H9 (cell line): ENCODE results near the gene ITM2C. TPM values are rescaled to one million over a fixed set of nuclear protein-coding genes. Genes with fewer than 3 reads are reported as not detected.
A peak's percentile ranks its signal among the peaks of the same experiment; 100 is the strongest.

Experiments used
- DNase-seq: peaks from one replicate; pipeline ENCODE4 v3.0.0-alpha.2; 2017
- H2AFZ ChIP-seq: one replicate; pipeline ENCODE4 v1.6.1; 2013; ENCODE audit warnings: mild to moderate bottlenecking, low read length, control low read depth, moderate library complexity
- H2AK5ac ChIP-seq: 2 replicates; pipeline ENCODE4 v1.6.1; 2013; ENCODE audit warnings: low read length, control low read depth, mixed read lengths; ENCODE audit not compliant: insufficient read length
- H2BK120ac ChIP-seq: one replicate; pipeline ENCODE4 v1.6.1; 2013; ENCODE audit warnings: low read depth, mild to moderate bottlenecking, low read length, control low read depth, inconsistent platforms; ENCODE audit not compliant: poor library complexity, severe bottlenecking
- H2BK12ac ChIP-seq: 2 replicates; pipeline ENCODE4 v1.6.1; 2013; ENCODE audit warnings: low read length, control low read depth, mixed read lengths, low read depth; ENCODE audit not compliant: insufficient read length
- H2BK15ac ChIP-seq: 2 replicates; pipeline ENCODE4 v1.6.1; 2013; ENCODE audit warnings: low read depth, low read length, control low read depth
- H2BK20ac ChIP-seq: one replicate; pipeline ENCODE4 v1.6.1; 2013; ENCODE audit warnings: low read depth, mild to moderate bottlenecking, low read length, control low read depth, inconsistent platforms; ENCODE audit not compliant: poor library complexity, severe bottlenecking
- H2BK5ac ChIP-seq: 2 replicates; pipeline ENCODE4 v1.6.1; 2013; ENCODE audit warnings: low read length, control low read depth, mixed read lengths; ENCODE audit not compliant: insufficient read length
- H3K14ac ChIP-seq: 2 replicates; pipeline ENCODE4 v1.6.1; 2013; ENCODE audit warnings: low read length, control low read depth; ENCODE audit not compliant: insufficient read depth
- H3K18ac ChIP-seq: 2 replicates; pipeline ENCODE4 v1.6.1; 2013; ENCODE audit warnings: low read depth, mild to moderate bottlenecking, mixed read lengths, low read length, control low read depth; ENCODE audit not compliant: insufficient read length
- H3K23ac ChIP-seq: 2 replicates; pipeline ENCODE4 v1.6.1; 2013; ENCODE audit warnings: low read length, control low read depth, mixed read lengths, low read depth; ENCODE audit not compliant: insufficient read length
- H3K23me2 ChIP-seq: 2 replicates; pipeline ENCODE4 v1.6.1; 2013; ENCODE audit warnings: low read depth, mild to moderate bottlenecking, mixed read lengths, low read length, control low read depth; ENCODE audit not compliant: insufficient read length, poor library complexity, severe bottlenecking
- H3K27ac ChIP-seq: 2 replicates; pipeline ENCODE4 v1.5.1; 2013; ENCODE audit warnings: low read length, control low read depth, mixed read lengths, low read depth; ENCODE audit not compliant: insufficient read length
- H3K27me3 ChIP-seq: 2 replicates; pipeline ENCODE4 v1.6.1; 2013; ENCODE audit warnings: low read length, control low read depth, inconsistent platforms; ENCODE audit not compliant: insufficient read depth
- H3K4ac ChIP-seq: 2 replicates; pipeline ENCODE4 v1.6.1; 2013; ENCODE audit warnings: low read depth, mild to moderate bottlenecking, control low read depth, inconsistent platforms, low read length, moderate library complexity
- H3K4me1 ChIP-seq: 2 replicates; pipeline ENCODE4 v1.6.1; 2013; ENCODE audit warnings: low read length, control low read depth, inconsistent platforms; ENCODE audit not compliant: insufficient read depth
- H3K4me2 ChIP-seq: 2 replicates; pipeline ENCODE4 v1.6.1; 2013; ENCODE audit warnings: low read length, control low read depth, mixed read lengths; ENCODE audit not compliant: insufficient read length, insufficient read depth
- H3K56ac ChIP-seq: 2 replicates; pipeline ENCODE4 v1.6.1; 2013; ENCODE audit warnings: low read depth, mild to moderate bottlenecking, mixed read lengths, low read length, control low read depth; ENCODE audit not compliant: insufficient read length
- H3K79me1 ChIP-seq: 2 replicates; pipeline ENCODE4 v1.6.1; 2013; ENCODE audit warnings: low read depth, mild to moderate bottlenecking, moderate library complexity, low read length, control low read depth, inconsistent platforms; ENCODE audit not compliant: insufficient read depth, poor library complexity, severe bottlenecking
- H3K79me2 ChIP-seq: 2 replicates; pipeline ENCODE4 v1.6.1; 2013; ENCODE audit warnings: low read length, control low read depth, inconsistent platforms; ENCODE audit not compliant: insufficient read depth
- H3K9ac ChIP-seq: 2 replicates; pipeline ENCODE4 v1.6.1; 2013; ENCODE audit warnings: low read length, control low read depth, mixed read lengths; ENCODE audit not compliant: insufficient read length; ENCODE audit errors: extremely low read depth
- H3K9me3 ChIP-seq: one replicate; pipeline ENCODE4 v1.6.1; 2013; ENCODE audit warnings: low read depth, low read length, inconsistent platforms; ENCODE audit not compliant: control insufficient read depth
- H3T11ph ChIP-seq: one replicate; pipeline ENCODE4 v1.6.1; 2013; ENCODE audit warnings: mild to moderate bottlenecking, low read length, control low read depth, inconsistent platforms
- H4K20me1 ChIP-seq: one replicate; pipeline ENCODE4 v1.6.1; 2013; ENCODE audit not compliant: control insufficient read depth, insufficient read length, insufficient read depth
- H4K5ac ChIP-seq: 2 replicates; pipeline ENCODE4 v1.6.1; 2013; ENCODE audit warnings: low read depth, mild to moderate bottlenecking, mixed read lengths, low read length, control low read depth; ENCODE audit not compliant: insufficient read length
- H4K8ac ChIP-seq: replicated peaks from 2 replicates; pipeline ENCODE4 v1.6.1; 2013; ENCODE audit warnings: low read length, control low read depth, mixed read lengths, low read depth; ENCODE audit not compliant: insufficient read length
- H4K91ac ChIP-seq: 2 replicates; pipeline ENCODE4 v1.6.1; 2013; ENCODE audit warnings: low read depth, mild to moderate bottlenecking, moderate library complexity, mixed read lengths, low read length, control low read depth; ENCODE audit not compliant: insufficient read length
- H3K27ac Mint-ChIP-seq, 3 experiments: 2 replicates in 2 of 3; 3 replicates in 1 of 3; pipeline ENCODE4 v1.8.0; 2020 to 2021; ENCODE audit warnings: mixed read lengths in 3 of 3, mild to moderate bottlenecking in 1 of 3, moderate library complexity in 1 of 3
- H3K27me3 Mint-ChIP-seq: 2 replicates; pipeline ENCODE4 v1.8.0; 2021; ENCODE audit warnings: low read depth, mild to moderate bottlenecking, moderate library complexity, mixed read lengths
- H3K36me3 Mint-ChIP-seq, 3 experiments: 2 replicates in 2 of 3; 3 replicates in 1 of 3; pipeline ENCODE4 v1.8.0; 2020 to 2021; ENCODE audit warnings: low read depth in 3 of 3, mixed read lengths in 3 of 3; ENCODE audit not compliant: insufficient read depth in 1 of 3
- H3K4me1 Mint-ChIP-seq, 2 experiments: 2 replicates each; pipeline ENCODE4 v1.8.0; 2020; ENCODE audit warnings: mixed read lengths in 2 of 2
- H3K4me3 Mint-ChIP-seq, 2 experiments: 2 replicates in 1 of 2; 3 replicates in 1 of 2; pipeline ENCODE4 v1.8.0; 2020 to 2021; ENCODE audit warnings: mild to moderate bottlenecking in 2 of 2, mixed read lengths in 2 of 2, moderate library complexity in 1 of 2
- H3K9me3 Mint-ChIP-seq, 2 experiments: 2 replicates in 1 of 2; 3 replicates in 1 of 2; pipeline ENCODE4 v1.8.0; 2020; ENCODE audit warnings: mild to moderate bottlenecking in 2 of 2, mixed read lengths in 2 of 2, moderate library complexity in 1 of 2
- WGBS: extraction: QIAGEN DNeasy Blood & Tissue Kit; methylation state at CpG from one replicate; pipeline ENCODE4 v1.1.7; 2013; ENCODE audit warnings: missing lambda C conversion rate, low lambda C conversion rate, mixed read lengths; ENCODE audit not compliant: insufficient read length; ENCODE audit errors: extremely low coverage; 5-methylcytosine and 5-hydroxymethylcytosine counted together
- total RNA-seq: library from RNA; stranded (reverse); gene quantifications from 2 replicates; pipeline ENCODE4 v1.2.1, GENCODE V29; 2021
- TF ChIP-seq, protein P1 (sequence below): fragments of 200-600 bp; sonication (generic); conservative IDR thresholded peaks from 3 replicates; pipeline ENCODE4 v1.8.0; 2021; ENCODE audit warnings: antibody characterized with exemption, mild to moderate bottlenecking

The ITM2C gene
- total RNA-seq, 1 experiment from 2014 or later, result 297 TPM

DNA sequence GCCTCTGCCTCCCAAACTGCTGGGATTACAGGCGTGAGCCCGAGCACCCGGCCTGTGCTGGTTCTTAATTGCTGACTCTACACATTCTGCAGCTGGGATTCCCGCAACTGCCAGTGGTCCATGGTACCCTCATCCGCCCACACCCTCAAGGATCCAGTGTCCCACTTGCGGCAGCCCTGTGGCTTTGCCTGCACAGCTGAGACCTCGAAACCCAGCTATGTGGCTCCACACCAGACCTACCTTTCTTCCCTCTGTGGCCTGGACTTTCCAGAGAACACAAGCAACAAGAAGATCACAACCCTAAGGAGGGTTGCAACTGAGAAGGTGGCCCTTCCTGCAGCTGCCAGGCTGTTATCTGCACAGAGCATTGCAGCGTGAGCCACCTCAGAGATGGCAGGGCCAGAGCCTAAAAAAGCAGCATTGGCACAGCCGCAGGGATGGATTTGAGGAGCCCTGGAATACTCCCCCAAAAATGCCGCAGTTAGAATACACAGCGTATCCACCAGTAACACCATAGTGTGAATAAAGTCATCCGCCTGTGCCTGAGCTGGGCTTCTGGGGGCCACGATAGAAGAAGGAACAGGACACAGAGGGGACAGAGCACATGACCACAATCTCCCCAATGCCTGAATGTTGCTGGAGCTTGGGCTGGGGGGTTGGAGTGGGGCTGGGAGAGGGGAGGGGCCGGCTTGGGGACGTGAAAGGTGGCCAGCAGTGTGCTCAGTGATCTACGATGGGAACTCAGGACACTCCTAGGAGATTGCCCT, 58.4 kb downstream of the ITM2C start:
- Histone ChIP-seq H3K14ac (no peak overlapping the region), H3K79me1 (no peaks in the 10 kb centered on the region), H2BK20ac (no peak overlapping the region), H3T11ph (no peak overlapping the region), H3K23me2 (no peaks in the 10 kb centered on the region), H3K56ac (no peak overlapping the region), H2BK5ac (no peak overlapping the region), H3K27me3 (no peaks in the 10 kb centered on the region), H3K79me2 (no peaks in the 10 kb centered on the region), H4K8ac (no peak overlapping the region), H2BK12ac (no peak overlapping the region), H2AFZ (no peak overlapping the region), H3K4ac (no peak overlapping the region), H2BK120ac (no peak overlapping the region), H3K18ac (no peak overlapping the region), H4K5ac (no peak overlapping the region), H2AK5ac (no peak overlapping the region), H3K4me2 (no peak overlapping the region), H3K9me3 (no peaks in the 10 kb centered on the region), H3K23ac (no peak overlapping the region), H3K9ac (no peak overlapping the region), H4K20me1 (no peaks in the 10 kb centered on the region), H3K27ac (no peak overlapping the region), H3K4me1 (no peaks in the 10 kb centered on the region), H4K91ac (no peak overlapping the region), H2BK15ac (no peak overlapping the region)
- no CpG with 5 or more reads among the region's 16 CpGs for WGBS
- Mint-ChIP-seq H3K36me3 (no peaks in the 10 kb centered on the region; a peak in 1 of 7 replicates), H3K4me1 (no peaks in the 10 kb centered on the region; a peak in 3 of 4 replicates), H3K9me3 (no peaks in the 10 kb centered on the region), H3K4me3 (no peak overlapping the region), H3K27me3 (peaks cover 4% of the 10 kb centered on the region), H3K27ac (no peak overlapping the region)
- DNase-seq, result peak; percentile 22
- TF ChIP-seq, protein P1, sequence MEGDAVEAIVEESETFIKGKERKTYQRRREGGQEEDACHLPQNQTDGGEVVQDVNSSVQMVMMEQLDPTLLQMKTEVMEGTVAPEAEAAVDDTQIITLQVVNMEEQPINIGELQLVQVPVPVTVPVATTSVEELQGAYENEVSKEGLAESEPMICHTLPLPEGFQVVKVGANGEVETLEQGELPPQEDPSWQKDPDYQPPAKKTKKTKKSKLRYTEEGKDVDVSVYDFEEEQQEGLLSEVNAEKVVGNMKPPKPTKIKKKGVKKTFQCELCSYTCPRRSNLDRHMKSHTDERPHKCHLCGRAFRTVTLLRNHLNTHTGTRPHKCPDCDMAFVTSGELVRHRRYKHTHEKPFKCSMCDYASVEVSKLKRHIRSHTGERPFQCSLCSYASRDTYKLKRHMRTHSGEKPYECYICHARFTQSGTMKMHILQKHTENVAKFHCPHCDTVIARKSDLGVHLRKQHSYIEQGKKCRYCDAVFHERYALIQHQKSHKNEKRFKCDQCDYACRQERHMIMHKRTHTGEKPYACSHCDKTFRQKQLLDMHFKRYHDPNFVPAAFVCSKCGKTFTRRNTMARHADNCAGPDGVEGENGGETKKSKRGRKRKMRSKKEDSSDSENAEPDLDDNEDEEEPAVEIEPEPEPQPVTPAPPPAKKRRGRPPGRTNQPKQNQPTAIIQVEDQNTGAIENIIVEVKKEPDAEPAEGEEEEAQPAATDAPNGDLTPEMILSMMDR, result no peak
